ENCODE results near the gene MYO18A.

GRCh38 chr17:29039764-29040598, 140.2 kb downstream of the MYO18A start:
- no peak for TF ChIP-seq ZNF394 (tag by site-specific recombination; IDR thresholded peaks at IDR 0.05; ENCODE audit: borderline replicate concordance)
- no peak for TF ChIP-seq HIC1 (tag by site-specific recombination; IDR thresholded peaks at IDR 0.05)
- no peak for TF ChIP-seq MZF1 (tag by site-specific recombination; IDR thresholded peaks at IDR 0.05; ENCODE audit: borderline replicate concordance)
- TF ChIP-seq CTCF (tag by site-specific recombination; IDR thresholded peaks at IDR 0.05) = no peak
- TF ChIP-seq ZNF629 (tag by site-specific recombination; IDR thresholded peaks at IDR 0.05) = no peak
- TF ChIP-seq ZSCAN30 (tag by site-specific recombination; IDR thresholded peaks at IDR 0.05) = no peak
- no peak for TF ChIP-seq ZNF121 (tag by site-specific recombination; IDR thresholded peaks at IDR 0.05)
- TF ChIP-seq ZNF530 (tag by site-specific recombination; IDR thresholded peaks at IDR 0.05; ENCODE audit: low read depth) = no peak

Data from HEK293 (cell line).